OCI-LY3 (cell line): ENCODE measurements around the gene ADAMTSL5.

Experiments used
- EZH2phosphoT487 ChIP-seq: fragments of 200-600 bp; shearing (Covaris generic); IDR thresholded peaks from 2 replicates; pipeline ENCODE4 v1.6.1; 2018; ENCODE audit warnings: antibody characterized with exemption, mixed run types, low read depth
- TF ChIP-seq, protein P1 (sequence below): fragments of 200-600, 300-600 bp; sonication (generic); IDR thresholded peaks from 2 replicates; pipeline ENCODE4 v1.5.1; 2014; ENCODE audit warnings: antibody characterized with exemption, low read length, low read depth

- TF ChIP-seq, protein P1, sequence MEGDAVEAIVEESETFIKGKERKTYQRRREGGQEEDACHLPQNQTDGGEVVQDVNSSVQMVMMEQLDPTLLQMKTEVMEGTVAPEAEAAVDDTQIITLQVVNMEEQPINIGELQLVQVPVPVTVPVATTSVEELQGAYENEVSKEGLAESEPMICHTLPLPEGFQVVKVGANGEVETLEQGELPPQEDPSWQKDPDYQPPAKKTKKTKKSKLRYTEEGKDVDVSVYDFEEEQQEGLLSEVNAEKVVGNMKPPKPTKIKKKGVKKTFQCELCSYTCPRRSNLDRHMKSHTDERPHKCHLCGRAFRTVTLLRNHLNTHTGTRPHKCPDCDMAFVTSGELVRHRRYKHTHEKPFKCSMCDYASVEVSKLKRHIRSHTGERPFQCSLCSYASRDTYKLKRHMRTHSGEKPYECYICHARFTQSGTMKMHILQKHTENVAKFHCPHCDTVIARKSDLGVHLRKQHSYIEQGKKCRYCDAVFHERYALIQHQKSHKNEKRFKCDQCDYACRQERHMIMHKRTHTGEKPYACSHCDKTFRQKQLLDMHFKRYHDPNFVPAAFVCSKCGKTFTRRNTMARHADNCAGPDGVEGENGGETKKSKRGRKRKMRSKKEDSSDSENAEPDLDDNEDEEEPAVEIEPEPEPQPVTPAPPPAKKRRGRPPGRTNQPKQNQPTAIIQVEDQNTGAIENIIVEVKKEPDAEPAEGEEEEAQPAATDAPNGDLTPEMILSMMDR = no peak
- no peak for TF ChIP-seq EZH2phosphoT487
Observed at GRCh38 chr19:1455336-1456120, 57.3 kb downstream of the ADAMTSL5 start.
